Endothelial cell of umbilical vein (primary cell): ENCODE data around the gene TMEM170A. TPM values are rescaled to one million over a fixed set of nuclear protein-coding genes. Genes with fewer than 3 reads are reported as not detected.

ENCODE experiments used
- Bru-seq: library from RNA; stranded (reverse); fragments of 400-500 nt; gene quantifications from one replicate; lab custom pipeline; 2021; lab: Mats Ljungman, UMichigan
- BruChase-seq, 2 experiments: library from RNA; stranded (reverse); fragments of 400-500 nt; gene quantifications; one replicate each; lab custom pipeline; 2021; lab: Mats Ljungman, UMichigan
- BruUV-seq: library from RNA; stranded (reverse); fragments of 400-500 nt; replicated peaks from 2 replicates; lab custom pipeline; 2021; lab: Mats Ljungman, UMichigan
- CTCF ChIA-PET: fragments of 300-600, 350-600 bp; sonication (Branson Sonifier 250); formaldehyde crosslinking; loops from one replicate; lab custom pipeline; 2021; ENCODE audit warnings: antibody characterized with exemption, inconsistent platforms; lab: Charles Lee
- POLR2A ChIA-PET: fragments of 300-600, 350-600 bp; sonication (Branson Sonifier 250); formaldehyde crosslinking; loops from one replicate; lab custom pipeline; 2021; ENCODE audit warnings: antibody characterized with exemption, inconsistent platforms; lab: Charles Lee
- DNase-seq: peaks from one replicate; pipeline ENCODE4 v3.0.0-alpha.2; 2011; ENCODE audit warnings: low read depth, low spot score
- FAIRE-seq: peaks from 2 replicates; lab custom pipeline; 2011; peaks lifted over from hg19 to GRCh38; lab: Jason Lieb, UNC
- H2AFZ ChIP-seq: 2 replicates; pipeline ENCODE4 v1.6.0; 2012; ENCODE audit warnings: low read depth, low read length, control low read depth, inconsistent platforms
- H3K27ac ChIP-seq: 2 replicates; pipeline ENCODE4 v1.5.1; 2011; ENCODE audit warnings: low read depth, mild to moderate bottlenecking, control low read depth, low read length, moderate library complexity; ENCODE audit not compliant: insufficient read depth
- H3K27me3 ChIP-seq, 2 experiments: 2 replicates each; pipeline versions ENCODE4 v1.6.0 to v1.6.1; 2011; ENCODE audit warnings: low read length in 2 of 2, mixed read lengths in 1 of 2; ENCODE audit not compliant: control insufficient read depth in 2 of 2, insufficient read depth in 2 of 2
- H3K36me3 ChIP-seq, 2 experiments: 2 replicates in 1 of 2; 3 replicates in 1 of 2; pipeline ENCODE4 v1.5.1; 2011; ENCODE audit warnings: low read length in 2 of 2, mild to moderate bottlenecking in 1 of 2, moderate library complexity in 1 of 2; ENCODE audit not compliant: control insufficient read depth in 2 of 2, insufficient read depth in 2 of 2; ENCODE audit errors: extremely low read depth in 1 of 2
- H3K4me1 ChIP-seq: 3 replicates; pipeline ENCODE4 v1.5.1; 2011; ENCODE audit warnings: mild to moderate bottlenecking, low read length; ENCODE audit not compliant: control insufficient read depth, insufficient read depth; ENCODE audit errors: extremely low read depth
- H3K4me2 ChIP-seq: 2 replicates; pipeline ENCODE4 v1.6.1; 2011; ENCODE audit warnings: low read length, control low read depth, mixed read lengths; ENCODE audit not compliant: insufficient read depth
- H3K4me3 ChIP-seq, 3 experiments: fragments of 200-600 bp in 1 of 3; sonication (generic), shearing (Covaris generic) in 1 of 3; replicated peaks in 1 of 3; 2 replicates each; pipeline ENCODE4 v1.5.1; 2011 to 2016; ENCODE audit warnings: control low read depth in 3 of 3, low read length in 3 of 3, mild to moderate bottlenecking in 2 of 3, inconsistent platforms in 1 of 3, low read depth in 1 of 3, moderate library complexity in 1 of 3; ENCODE audit not compliant: insufficient read depth in 1 of 3
- H3K79me2 ChIP-seq: 2 replicates; pipeline ENCODE4 v1.6.0; 2012; ENCODE audit warnings: low read length, inconsistent platforms; ENCODE audit not compliant: control insufficient read depth, insufficient read depth
- H3K9ac ChIP-seq: replicated peaks from 2 replicates; pipeline ENCODE3; 2011; ENCODE audit warnings: low read length, control low read depth; ENCODE audit not compliant: insufficient read depth; ENCODE audit errors: extremely low read depth
- H3K9me1 ChIP-seq: replicated peaks from 3 replicates; pipeline ENCODE4 v1.6.0; 2011; ENCODE audit warnings: mild to moderate bottlenecking, low read length; ENCODE audit not compliant: control insufficient read depth, insufficient read depth; ENCODE audit errors: extremely low read depth
- H3K9me3 ChIP-seq: replicated peaks from 2 replicates; pipeline ENCODE4 v1.5.1; 2012; ENCODE audit warnings: low read length, inconsistent platforms; ENCODE audit not compliant: control insufficient read depth, insufficient read depth
- H4K20me1 ChIP-seq: replicated peaks from 2 replicates; pipeline ENCODE3; 2011; ENCODE audit warnings: mild to moderate bottlenecking, low read length; ENCODE audit not compliant: control insufficient read depth, insufficient read depth; ENCODE audit errors: extremely low read depth
- EZH2 ChIP-seq: IDR thresholded peaks from 2 replicates; pipeline ENCODE4 v1.6.1; 2012; ENCODE audit warnings: borderline replicate concordance, low read depth, mild to moderate bottlenecking, moderate library complexity, low read length, inconsistent platforms; ENCODE audit not compliant: severe bottlenecking
- FOS ChIP-seq: IDR thresholded peaks from 2 replicates; pipeline ENCODE4 v1.6.1; 2011; ENCODE audit warnings: mild to moderate bottlenecking, low read length, moderate library complexity, borderline replicate concordance; ENCODE audit not compliant: insufficient read depth
- JUN ChIP-seq: IDR thresholded peaks from 2 replicates; pipeline ENCODE4 v1.6.1; 2011; ENCODE audit warnings: borderline replicate concordance, low read depth; ENCODE audit not compliant: insufficient read length, insufficient read depth
- POLR2A ChIP-seq: IDR thresholded peaks from 2 replicates; pipeline ENCODE4 v1.6.1; 2012; ENCODE audit warnings: low read depth, mild to moderate bottlenecking, control low read depth, low read length
- POLR2AphosphoS5 ChIP-seq: IDR thresholded peaks from 2 replicates; pipeline ENCODE4 v1.6.1; 2012; ENCODE audit warnings: low read depth, mild to moderate bottlenecking, control low read depth, low read length, moderate library complexity; ENCODE audit not compliant: insufficient read depth
- dilution Hi-C: fragments of 300-500 bp; cut with MboI; formaldehyde crosslinking; loops from one replicate; pipeline ENCODE4 v1.15.0; 2019; ENCODE audit warnings: low sequenced_read_pairs; ENCODE audit not compliant: extremely low pct_ligation_motif_present
- intact Hi-C: fragments of 100-400 bp; cut with micrococcal nuclease; formaldehyde crosslinking; loops from one replicate; pipeline ENCODE4 v1.10.0; 2022
- long read RNA-seq: library from polyadenylated mRNA; stranded (forward); transcript quantifications from one replicate; pipeline ENCODE4 v2.0.0, GENCODE V29; 2021
- polyA minus RNA-seq, 3 experiments: library from RNA; depleted of rRNA, polyadenylated mRNA; stranded (reverse); fragments of >200 nt; gene quantifications; 1 replicate in 1 of 3; 2 replicates in 2 of 3; pipeline ENCODE4 v1.2.3, GENCODE V29; 2011
- polyA plus RNA-seq, 4 experiments: library from polyadenylated mRNA; depleted of rRNA in 3 of 4; stranded (reverse) in 3 of 4; unstranded in 1 of 4; fragments of >200 nt; gene quantifications; 2 replicates each; pipeline versions ENCODE4 v1.2.1 to v1.2.3, GENCODE V29; 2011 to 2012; ENCODE audit warnings: missing spikeins in 1 of 4
- total RNA-seq: library from RNA; stranded (reverse); gene quantifications from 2 replicates; pipeline ENCODE4 v1.2.3, GENCODE V29; 2021
- TF ChIP-seq, protein P1 (sequence below), 2 donors: IDR thresholded peaks; 1 replicate in 1 of 2; 2 replicates in 1 of 2; pipeline ENCODE4 v1.5.1; 2011; ENCODE audit warnings: low read length in 2 of 2, mild to moderate bottlenecking in 2 of 2, moderate library complexity in 2 of 2, control low read depth in 1 of 2, inconsistent platforms in 1 of 2, low read depth in 1 of 2; ENCODE audit not compliant: insufficient read depth in 1 of 2; ENCODE audit errors: extremely low read depth in 1 of 2

Gene TMEM170A, protein sequence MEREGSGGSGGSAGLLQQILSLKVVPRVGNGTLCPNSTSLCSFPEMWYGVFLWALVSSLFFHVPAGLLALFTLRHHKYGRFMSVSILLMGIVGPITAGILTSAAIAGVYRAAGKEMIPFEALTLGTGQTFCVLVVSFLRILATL
- total RNA-seq (22.2 and 24.2 TPM in 2 replicates), polyA plus RNA-seq (10.6 and 12.9 TPM in 2 replicates), polyA minus RNA-seq (25.1 and 25.6 TPM in 2 replicates), Bru-seq, nascent RNA (percentile 77 among the genes with signal in this experiment), BruChase-seq, experiment 1, labeled RNA remaining after a 6-hour chase (percentile 82 among the genes with signal in this experiment), BruChase-seq, experiment 2, labeled RNA remaining after a 2-hour chase (percentile 97 among the genes with signal in this experiment)
- polyA plus RNA-seq (2011; cell fraction: cytosol; rRNA removed), result 8.5 and 9.5 TPM in 2 replicates
- polyA plus RNA-seq (2011; cell fraction: nucleus; rRNA removed), result 11.5 and 13.1 TPM in 2 replicates
- polyA plus RNA-seq (2012), result 10.8 and 12.5 TPM in 2 replicates
- polyA minus RNA-seq (2011; cell fraction: cytosol; rRNA and poly(A)+ RNA removed), result 14.3 TPM
- 10.3 and 13.7 TPM in 2 replicates for polyA minus RNA-seq (2011; cell fraction: nucleus; rRNA and poly(A)+ RNA removed)
- long read RNA-seq, full-length matches to known transcripts, result 17 of 25 reads
- long read RNA-seq, partial matches to known transcripts, result 0 of 25 reads
- long read RNA-seq, other reads (novel, unspliced or antisense), result 8 of 25 reads

DNA sequence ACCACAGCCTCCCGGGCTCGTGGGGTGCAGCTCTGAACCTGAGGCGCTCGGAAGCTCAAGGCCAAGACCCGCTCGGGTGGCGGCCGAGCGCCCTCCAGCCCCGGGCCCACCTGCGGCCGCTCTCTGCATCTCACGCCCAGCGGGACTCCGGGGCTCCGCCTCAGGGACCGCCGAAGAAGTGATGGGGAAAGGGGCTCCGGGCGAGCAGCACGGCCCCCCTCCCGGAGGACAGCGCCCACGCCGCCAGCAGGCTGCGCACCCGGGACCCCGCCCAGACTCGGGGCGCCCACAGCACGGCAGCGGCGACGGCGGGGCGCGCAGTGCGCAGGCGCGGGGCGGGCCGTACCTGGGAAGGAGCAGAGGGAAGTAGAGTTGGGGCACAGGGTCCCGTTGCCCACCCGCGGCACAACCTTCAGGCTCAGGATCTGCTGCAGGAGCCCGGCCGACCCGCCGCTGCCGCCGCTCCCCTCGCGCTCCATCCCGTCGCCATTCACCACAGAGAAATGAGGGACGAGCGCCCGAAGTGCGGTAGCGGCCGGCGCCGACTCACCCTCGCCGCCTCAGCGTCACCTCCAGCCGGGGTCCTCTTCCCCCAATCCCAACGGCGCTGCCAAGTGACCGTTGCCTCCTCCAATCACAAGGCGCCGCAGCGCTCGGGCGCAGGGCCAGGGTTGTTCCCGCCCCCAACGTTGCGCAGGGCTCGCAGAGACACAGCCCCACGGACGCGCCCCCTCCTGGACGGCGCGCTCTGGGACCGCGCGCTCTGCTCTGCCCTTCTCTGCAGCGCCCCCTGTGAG, at the start of gene TMEM170A:
TMEM170A (minus strand) TSS at position 568 of the 797 bp plus-strand sequence; CDS start at position 479, 89 bp downstream.
- FAIRE-seq, result peak; percentile 98
- H3K79me2 ChIP-seq, result peaks cover 48% of the 10 kb centered on the region
- H3K4me1 ChIP-seq, result peaks cover 10% of the 10 kb centered on the region
- H3K4me2 ChIP-seq, result peak within 1 kb of the TSS; percentile 89
- peak within 1 kb of the TSS; percentile 74 for H3K27ac ChIP-seq
- BruUV-seq, result no TSS peak
- ChIA-PET CTCF (interaction anchor here (0.7 to 5.0 kb wide), 16 partner anchors 9 to 298 kb away, joined by 3 to 117 read pairs (median 4); partner anchors contain the start of gene CHST6), POLR2A (interaction anchor here (0.8 to 1.0 kb wide), 2 partner anchors 31 to 183 kb away, joined by 4 read pairs; partner anchors contain the start of genes CFDP1, KARS1 and TERF2IP)
- dilution Hi-C loops (no loop called here), intact Hi-C loops (loop anchor here (1.0 to 5.0 kb wide), 8 partner anchors 31 to 265 kb away; partner anchors contain the start of genes BCAR1, CFDP1, KARS1 and TERF2IP)
- TF ChIP-seq POLR2AphosphoS5, result peak; percentile 98
- TF ChIP-seq EZH2, result no peak
- TF ChIP-seq JUN, result no peak
- TF ChIP-seq FOS, result peak; percentile 13
- TF ChIP-seq POLR2A, result peak; percentile 98
- TF ChIP-seq, protein P1, sequence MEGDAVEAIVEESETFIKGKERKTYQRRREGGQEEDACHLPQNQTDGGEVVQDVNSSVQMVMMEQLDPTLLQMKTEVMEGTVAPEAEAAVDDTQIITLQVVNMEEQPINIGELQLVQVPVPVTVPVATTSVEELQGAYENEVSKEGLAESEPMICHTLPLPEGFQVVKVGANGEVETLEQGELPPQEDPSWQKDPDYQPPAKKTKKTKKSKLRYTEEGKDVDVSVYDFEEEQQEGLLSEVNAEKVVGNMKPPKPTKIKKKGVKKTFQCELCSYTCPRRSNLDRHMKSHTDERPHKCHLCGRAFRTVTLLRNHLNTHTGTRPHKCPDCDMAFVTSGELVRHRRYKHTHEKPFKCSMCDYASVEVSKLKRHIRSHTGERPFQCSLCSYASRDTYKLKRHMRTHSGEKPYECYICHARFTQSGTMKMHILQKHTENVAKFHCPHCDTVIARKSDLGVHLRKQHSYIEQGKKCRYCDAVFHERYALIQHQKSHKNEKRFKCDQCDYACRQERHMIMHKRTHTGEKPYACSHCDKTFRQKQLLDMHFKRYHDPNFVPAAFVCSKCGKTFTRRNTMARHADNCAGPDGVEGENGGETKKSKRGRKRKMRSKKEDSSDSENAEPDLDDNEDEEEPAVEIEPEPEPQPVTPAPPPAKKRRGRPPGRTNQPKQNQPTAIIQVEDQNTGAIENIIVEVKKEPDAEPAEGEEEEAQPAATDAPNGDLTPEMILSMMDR (IDR thresholded peaks at IDR 0.05; ENCODE audit: extremely low read depth in 1 of 2, insufficient read depth in 1 of 2, low read depth in 1 of 2, low read length in 2 of 2), result peak; percentile 100
- no peaks in the 10 kb centered on the region for H3K36me3 ChIP-seq
- no peaks in the 10 kb centered on the region for H3K27me3 ChIP-seq
- H2AFZ ChIP-seq, result peak within 1 kb of the TSS; percentile 92
- DNase-seq, result peak; percentile 100
- H4K20me1 ChIP-seq, result no peaks in the 10 kb centered on the region
- peak within 1 kb of the TSS; percentile 86 for H3K9ac ChIP-seq
- no peaks in the 10 kb centered on the region for H3K9me3 ChIP-seq
- H3K4me3 ChIP-seq, result peak within 1 kb of the TSS; percentile 65 to 93 (median 68)
- H3K9me1 ChIP-seq, result no peaks in the 10 kb centered on the region
